Measurements from ENCODE around the gene IL36A. TPM values are rescaled to one million over a fixed set of nuclear protein-coding genes. Genes with fewer than 3 reads are reported as not detected.

IL36A gene
- total and polyA plus RNA-seq, 2 donors (not counting 3 experiments of a cell fraction or from before 2014, with no cell fraction given), result not detected

DNA sequence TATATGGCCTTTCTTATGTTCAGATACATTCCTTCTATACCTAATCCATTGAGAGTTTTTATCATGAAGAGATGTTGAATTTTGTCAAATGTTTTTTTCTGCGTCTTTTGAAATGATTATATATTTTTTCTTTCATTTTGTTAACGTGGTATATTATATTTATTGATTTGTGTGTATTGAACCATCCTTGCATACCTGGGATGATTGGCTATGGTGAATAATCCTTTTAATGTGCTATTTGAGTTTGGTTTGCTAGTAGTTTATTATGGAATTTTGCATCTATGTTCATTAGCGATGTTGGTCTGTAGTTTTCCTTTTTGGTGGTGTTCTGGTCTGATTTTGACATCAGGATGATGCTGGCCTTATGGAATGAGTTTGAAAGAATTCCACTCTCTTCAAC is 15.6 kb upstream of the IL36A start:
- FAIRE-seq, result no peak
- Histone ChIP-seq H4K20me1 (replicated peaks; ENCODE audit: control insufficient read depth, extremely low read depth, insufficient read depth, low read length) (no peaks in the 10 kb centered on the region), H3K27me3 (ENCODE audit: control insufficient read depth in 2 of 2, insufficient read depth in 2 of 2, low read length in 2 of 2) (peaks cover 0 to 3% of the 10 kb centered on the region in 2 experiments), H3K9ac (replicated peaks; ENCODE audit: extremely low read depth, insufficient read depth, low read length) (no peak overlapping the region), H3K4me3 (replicated peaks in 1 of 3; ENCODE audit: insufficient read depth in 1 of 3, low read depth in 1 of 3, low read length in 3 of 3) (no peak overlapping the region), H3K79me2 (ENCODE audit: control insufficient read depth, insufficient read depth, low read length) (no peaks in the 10 kb centered on the region), H2AFZ (ENCODE audit: low read depth, low read length) (no peak overlapping the region), H3K27ac (ENCODE audit: insufficient read depth, low read depth, low read length) (no peak overlapping the region), H3K9me1 (replicated peaks; ENCODE audit: control insufficient read depth, extremely low read depth, insufficient read depth, low read length) (no peaks in the 10 kb centered on the region), H3K36me3 (ENCODE audit: control insufficient read depth in 2 of 2, extremely low read depth in 1 of 2, insufficient read depth in 2 of 2, low read length in 2 of 2) (no peaks in the 10 kb centered on the region), H3K9me3 (replicated peaks; ENCODE audit: control insufficient read depth, insufficient read depth, low read length) (no peaks in the 10 kb centered on the region), H3K4me2 (ENCODE audit: insufficient read depth, low read length) (no peak overlapping the region), H3K4me1 (ENCODE audit: control insufficient read depth, extremely low read depth, insufficient read depth, low read length) (no peaks in the 10 kb centered on the region)
- dilution Hi-C loops (cut with MboI; ENCODE audit: extremely low pct_ligation_motif_present, low sequenced_read_pairs), result no loop called here
- intact Hi-C loops (cut with micrococcal nuclease), result no loop called here
- POLR2A ChIA-PET, result no interaction called here
- TF ChIP-seq GATA2 (IDR thresholded peaks at IDR 0.05; ENCODE audit: insufficient read depth, insufficient read length, low read depth, low read length) (no peak), EZH2 (IDR thresholded peaks at IDR 0.05; ENCODE audit: borderline replicate concordance, low read depth, low read length, severe bottlenecking) (no peak), MYC (IDR thresholded peaks at IDR 0.05; ENCODE audit: low read depth, low read length) (no peak), CTCF (IDR thresholded peaks at IDR 0.05; ENCODE audit: extremely low read depth in 1 of 2, insufficient read depth in 1 of 2, low read depth in 1 of 2, low read length in 2 of 2) (no peak), POLR2AphosphoS5 (IDR thresholded peaks at IDR 0.05; ENCODE audit: insufficient read depth, low read depth, low read length) (no peak), JUN (IDR thresholded peaks at IDR 0.05; ENCODE audit: borderline replicate concordance, insufficient read depth, insufficient read length, low read depth) (no peak), FOS (IDR thresholded peaks at IDR 0.05; ENCODE audit: borderline replicate concordance, insufficient read depth, low read length) (no peak), POLR2A (IDR thresholded peaks at IDR 0.05; ENCODE audit: low read depth, low read length) (no peak)
- TF ChIP-seq, protein P1, sequence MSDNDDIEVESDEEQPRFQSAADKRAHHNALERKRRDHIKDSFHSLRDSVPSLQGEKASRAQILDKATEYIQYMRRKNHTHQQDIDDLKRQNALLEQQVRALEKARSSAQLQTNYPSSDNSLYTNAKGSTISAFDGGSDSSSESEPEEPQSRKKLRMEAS (IDR thresholded peaks at IDR 0.05; ENCODE audit: insufficient read depth, insufficient read length), result no peak
- CTCF ChIA-PET, result no interaction called here
- DNase-seq (ENCODE audit: low read depth, low spot score), result no peak
- no TSS peak for BruUV-seq (replicated peaks)

Measured in endothelial cell of umbilical vein (primary cell).